IPS-18a (cell line): ENCODE data around the gene RCC2.
"Not testable (repeated sequence)": the region's sequence is repeated elsewhere in the genome, so short reads cannot be mapped to it uniquely, and the experiment has no call there.

Experiments used
- H3K27ac ChIP-seq: one replicate; pipeline ENCODE4 v1.5.1; 2013; ENCODE audit warnings: low read length
- H3K27me3 ChIP-seq: one replicate; pipeline ENCODE4 v1.6.1; 2013; ENCODE audit warnings: mild to moderate bottlenecking, low read length; ENCODE audit not compliant: control insufficient read depth, insufficient read depth
- H3K36me3 ChIP-seq: one replicate; pipeline ENCODE4 v1.6.1; 2013; ENCODE audit warnings: low read depth, low read length; ENCODE audit not compliant: control insufficient read depth
- H3K4me1 ChIP-seq: one replicate; pipeline ENCODE4 v1.6.1; 2013; ENCODE audit warnings: low read depth, low read length; ENCODE audit not compliant: control insufficient read depth
- H3K4me3 ChIP-seq: one replicate; pipeline ENCODE4 v1.5.1; 2013; ENCODE audit warnings: low read length
- H3K9ac ChIP-seq: one replicate; pipeline ENCODE4 v1.6.1; 2013; ENCODE audit warnings: mild to moderate bottlenecking, low read length, moderate library complexity
- H3K9me3 ChIP-seq: one replicate; pipeline ENCODE4 v1.6.1; 2013; ENCODE audit warnings: low read depth, low read length; ENCODE audit not compliant: control insufficient read depth

The RCC2 gene

GRCh38 chr1:17468357-17469265 is 29.1 kb upstream of the RCC2 start:
- H3K27ac ChIP-seq, result peak overlapping the region; percentile 57
- not testable (repeated sequence) for H3K9me3 ChIP-seq, H3K27me3 ChIP-seq, H3K36me3 ChIP-seq, H3K4me3 ChIP-seq, H3K9ac ChIP-seq
- H3K4me1 ChIP-seq, result peaks cover 15% of the 10 kb centered on the region

GRCh38 chr1:17466359-17466758 is 26.9 kb upstream of the RCC2 start:
- Histone ChIP-seq H3K9ac (no peak overlapping the region), H3K9me3 (no peaks in the 10 kb centered on the region), H3K4me1 (peaks cover 19% of the 10 kb centered on the region), H3K27ac (no peak overlapping the region), H3K36me3 (no peaks in the 10 kb centered on the region), H3K4me3 (no peak overlapping the region), H3K27me3 (no peaks in the 10 kb centered on the region)

GRCh38 chr1:17465228-17465627 is 25.8 kb upstream of the RCC2 start:
- no peak overlapping the region for H3K4me3 ChIP-seq
- no peaks in the 10 kb centered on the region for H3K27me3 ChIP-seq
- no peaks in the 10 kb centered on the region for H3K9me3 ChIP-seq
- no peak overlapping the region for H3K27ac ChIP-seq
- peaks cover 13% of the 10 kb centered on the region for H3K4me1 ChIP-seq
- no peak overlapping the region for H3K9ac ChIP-seq
- no peaks in the 10 kb centered on the region for H3K36me3 ChIP-seq

GRCh38 chr1:17463991-17464390 is 24.5 kb upstream of the RCC2 start:
- no peak overlapping the region for H3K9ac ChIP-seq
- H3K4me3 ChIP-seq, result no peak overlapping the region
- H3K4me1 ChIP-seq, result peaks cover 10% of the 10 kb centered on the region
- H3K36me3 ChIP-seq, result no peaks in the 10 kb centered on the region
- no peaks in the 10 kb centered on the region for H3K27me3 ChIP-seq
- no peaks in the 10 kb centered on the region for H3K9me3 ChIP-seq
- no peak overlapping the region for H3K27ac ChIP-seq

GRCh38 chr1:17462669-17463068 is 23.2 kb upstream of the RCC2 start:
- Histone ChIP-seq H3K4me3 (no peak overlapping the region), H3K9ac (no peak overlapping the region), H3K27ac (no peak overlapping the region), H3K27me3 (no peaks in the 10 kb centered on the region), H3K4me1 (peaks cover 6% of the 10 kb centered on the region), H3K9me3 (no peaks in the 10 kb centered on the region), H3K36me3 (no peaks in the 10 kb centered on the region)

DNA sequence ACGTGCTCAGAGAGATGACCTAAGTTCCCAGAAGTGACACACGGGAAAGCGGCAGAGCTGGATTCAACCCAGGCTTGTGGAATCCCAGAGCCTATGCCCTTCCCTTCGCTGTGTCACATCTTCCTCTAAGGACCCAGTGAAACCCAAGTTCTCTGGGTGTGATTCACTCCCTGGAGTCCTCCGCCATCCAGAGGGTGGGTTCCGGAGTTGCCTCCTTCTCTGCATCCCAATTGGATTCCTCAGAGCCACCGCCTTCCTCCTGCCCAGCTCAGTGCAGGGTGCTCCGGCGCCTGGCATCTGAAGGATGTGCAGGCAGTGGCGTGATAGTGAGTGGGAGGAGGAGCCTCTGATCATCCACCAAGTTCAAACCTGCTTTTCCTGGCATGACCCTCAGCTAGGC is 20.7 kb upstream of the RCC2 start:
- Histone ChIP-seq H3K27me3 (no peaks in the 10 kb centered on the region), H3K36me3 (no peaks in the 10 kb centered on the region), H3K9me3 (no peaks in the 10 kb centered on the region), H3K27ac (no peak overlapping the region), H3K4me3 (no peak overlapping the region), H3K4me1 (peaks cover 5% of the 10 kb centered on the region), H3K9ac (no peak overlapping the region)

GRCh38 chr1:17458794-17459193 is 19.3 kb upstream of the RCC2 start:
- Histone ChIP-seq H3K4me1 (peaks cover 3% of the 10 kb centered on the region), H3K27me3 (no peaks in the 10 kb centered on the region), H3K4me3 (no peak overlapping the region)

DNA sequence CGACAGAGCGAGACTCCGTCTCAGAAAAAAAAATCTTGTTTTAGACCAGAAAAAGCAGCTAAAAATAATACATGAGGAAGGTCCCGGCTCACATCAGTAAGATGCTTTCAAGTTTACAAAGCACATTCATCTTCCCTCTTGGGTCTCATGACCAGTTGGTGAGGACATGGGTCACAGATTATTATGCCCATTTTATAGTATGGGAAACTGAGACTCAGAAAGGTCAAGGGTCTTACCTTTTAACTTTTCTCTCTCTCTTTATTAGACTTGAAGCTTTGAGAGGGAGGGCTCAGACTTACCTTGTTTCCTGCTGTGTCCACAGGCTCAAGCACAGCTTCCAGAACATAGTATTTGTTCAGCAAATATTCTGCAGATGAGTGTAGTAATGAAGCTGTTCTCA is 13.2 kb upstream of the RCC2 start:
- no peak overlapping the region for H3K9ac ChIP-seq
- no peaks in the 10 kb centered on the region for H3K27me3 ChIP-seq
- no peaks in the 10 kb centered on the region for H3K9me3 ChIP-seq
- H3K27ac ChIP-seq, result no peak overlapping the region
- no peak overlapping the region for H3K4me3 ChIP-seq
- no peaks in the 10 kb centered on the region for H3K36me3 ChIP-seq
- no peaks in the 10 kb centered on the region for H3K4me1 ChIP-seq

More at GRCh38 chr1:17458794-17459193, 19.3 kb upstream of the RCC2 start:
- Histone ChIP-seq H3K36me3 (no peaks in the 10 kb centered on the region), H3K9me3 (no peaks in the 10 kb centered on the region), H3K9ac (no peak overlapping the region), H3K27ac (no peak overlapping the region)

DNA sequence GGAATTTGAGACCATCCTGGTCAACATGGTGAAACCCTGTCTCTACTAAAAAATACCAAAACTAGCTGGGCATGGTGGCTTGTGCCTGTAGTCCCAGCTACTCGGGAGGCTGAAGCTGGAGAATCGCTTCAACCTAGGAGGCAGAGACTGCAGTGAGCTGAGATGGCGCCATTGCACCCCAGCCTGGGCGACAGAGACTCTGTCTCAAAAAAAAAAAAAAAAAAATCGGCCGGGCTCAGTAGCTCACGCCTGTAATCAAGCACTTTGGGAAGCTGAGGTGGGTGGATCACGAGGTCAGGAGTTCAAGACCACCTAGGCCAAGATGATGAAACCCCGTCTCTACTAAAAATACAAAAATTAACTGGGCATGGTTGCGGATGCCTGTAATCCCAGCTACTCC is 12.7 kb upstream of the RCC2 start:
- not testable (repeated sequence) for H3K27me3 ChIP-seq, H3K4me3 ChIP-seq, H3K9ac ChIP-seq, H3K36me3 ChIP-seq, H3K4me1 ChIP-seq, H3K9me3 ChIP-seq, H3K27ac ChIP-seq

DNA sequence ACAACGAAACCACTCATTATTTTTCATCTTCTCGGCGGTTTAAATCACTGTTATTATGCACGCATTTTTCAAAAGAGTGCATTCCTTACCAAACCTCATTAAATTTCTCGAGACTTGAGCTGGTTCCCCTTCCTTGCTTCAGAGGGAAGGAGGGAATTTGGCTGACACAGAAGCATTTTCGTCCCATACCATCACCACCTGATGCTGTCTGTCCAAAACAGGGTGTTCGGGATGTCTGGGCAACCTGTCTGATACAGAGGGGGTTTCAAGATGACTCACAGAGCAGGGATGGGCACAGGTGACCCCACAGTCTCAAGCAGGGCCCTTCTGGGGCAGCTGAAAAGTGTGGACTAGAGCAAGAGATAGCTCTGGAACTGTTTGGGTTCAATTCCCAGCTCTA is 12.3 kb upstream of the RCC2 start:
- no peaks in the 10 kb centered on the region for H3K4me1 ChIP-seq
- H3K27ac ChIP-seq, result no peak overlapping the region
- no peak overlapping the region for H3K4me3 ChIP-seq
- no peaks in the 10 kb centered on the region for H3K27me3 ChIP-seq
- no peaks in the 10 kb centered on the region for H3K9me3 ChIP-seq
- H3K9ac ChIP-seq, result no peak overlapping the region
- H3K36me3 ChIP-seq, result no peaks in the 10 kb centered on the region

DNA sequence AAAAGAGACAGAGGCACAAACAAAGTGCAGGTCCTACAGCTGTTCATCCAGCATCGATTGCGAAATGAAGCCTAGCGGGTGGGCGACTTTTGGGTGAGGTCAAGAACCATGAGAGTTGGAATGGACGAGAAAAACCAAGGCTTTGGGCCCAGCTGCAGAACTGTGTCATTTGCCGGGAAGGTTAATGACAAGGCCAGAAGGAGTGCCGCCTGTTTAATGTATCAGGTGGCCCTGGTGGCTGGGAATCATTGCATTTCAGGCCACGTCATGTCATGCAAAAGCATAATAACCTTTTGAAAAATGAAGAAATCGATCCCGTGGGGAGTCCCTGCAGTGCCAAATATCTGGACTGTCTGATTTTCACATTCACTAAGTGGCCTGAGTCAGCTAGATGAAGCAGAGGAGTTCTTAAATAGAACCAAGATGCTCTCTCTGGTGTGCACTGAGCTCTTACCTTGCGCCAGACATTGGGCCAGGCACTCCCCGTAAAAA is 8.1 kb upstream of the RCC2 start:
- H3K27ac ChIP-seq, result no peak overlapping the region
- H3K4me3 ChIP-seq, result no peak overlapping the region
- H3K9me3 ChIP-seq, result no peaks in the 10 kb centered on the region
- no peaks in the 10 kb centered on the region for H3K36me3 ChIP-seq
- H3K9ac ChIP-seq, result no peak overlapping the region
- H3K4me1 ChIP-seq, result no peaks in the 10 kb centered on the region
- no peaks in the 10 kb centered on the region for H3K27me3 ChIP-seq

- Histone ChIP-seq H3K9ac (no peak overlapping the region), H3K9me3 (no peaks in the 10 kb centered on the region), H3K36me3 (no peaks in the 10 kb centered on the region), H3K4me3 (no peak overlapping the region), H3K4me1 (peaks cover 21% of the 10 kb centered on the region), H3K27me3 (peaks cover 18% of the 10 kb centered on the region), H3K27ac (no peak overlapping the region)
These were observed 3.4 kb upstream of the RCC2 start for GRCh38 chr1:17442841-17443240.
